NCI-H446 (cell line): ENCODE data around the gene DNAAF9.

Experiments used
- DNase-seq, 2 experiments: peaks; one replicate each; lab custom pipeline; 2025; lab: John Stamatoyannopoulos, UW

DNAAF9 gene

DNA sequence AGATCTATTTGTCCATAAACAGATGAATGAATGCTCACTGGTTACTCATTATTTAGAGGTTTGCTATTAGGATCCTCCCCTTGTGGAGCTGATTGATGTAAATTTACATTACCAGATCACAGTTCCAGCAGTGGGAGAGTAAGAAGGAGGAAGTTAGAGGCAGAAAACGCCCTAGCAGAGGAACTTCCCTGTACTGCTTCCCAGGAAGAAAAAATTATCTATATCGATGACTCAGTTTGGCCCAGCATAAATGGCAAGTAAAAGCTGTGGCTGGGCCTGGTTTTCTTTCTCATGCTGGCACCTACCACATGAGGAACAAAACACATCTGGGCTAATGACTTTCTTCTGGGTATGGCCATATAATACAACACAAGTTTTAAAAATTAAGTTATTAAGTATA is 35.7 kb downstream of the DNAAF9 start:
- DNase-seq: no peak

DNA sequence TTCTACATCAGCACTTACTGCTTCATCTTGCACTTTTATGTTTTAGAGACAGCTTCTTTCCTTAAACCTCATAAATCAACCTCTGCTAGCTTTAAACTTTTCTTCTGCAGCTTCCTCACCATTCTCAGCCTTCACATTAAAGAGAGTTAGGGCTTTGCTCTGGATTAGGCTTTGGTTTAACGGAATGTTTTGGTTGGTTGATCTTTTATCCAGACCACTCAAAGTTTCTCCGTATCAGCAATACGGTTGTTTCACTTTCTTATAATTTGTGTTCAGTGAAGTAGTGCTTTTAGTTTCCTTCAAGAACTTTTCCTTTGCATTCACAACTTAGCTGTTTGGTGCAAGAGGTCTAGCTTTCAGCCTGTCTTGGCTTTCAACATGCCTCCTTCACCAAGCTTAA is 40.4 kb downstream of the DNAAF9 start:
- DNase-seq: no peak

DNA sequence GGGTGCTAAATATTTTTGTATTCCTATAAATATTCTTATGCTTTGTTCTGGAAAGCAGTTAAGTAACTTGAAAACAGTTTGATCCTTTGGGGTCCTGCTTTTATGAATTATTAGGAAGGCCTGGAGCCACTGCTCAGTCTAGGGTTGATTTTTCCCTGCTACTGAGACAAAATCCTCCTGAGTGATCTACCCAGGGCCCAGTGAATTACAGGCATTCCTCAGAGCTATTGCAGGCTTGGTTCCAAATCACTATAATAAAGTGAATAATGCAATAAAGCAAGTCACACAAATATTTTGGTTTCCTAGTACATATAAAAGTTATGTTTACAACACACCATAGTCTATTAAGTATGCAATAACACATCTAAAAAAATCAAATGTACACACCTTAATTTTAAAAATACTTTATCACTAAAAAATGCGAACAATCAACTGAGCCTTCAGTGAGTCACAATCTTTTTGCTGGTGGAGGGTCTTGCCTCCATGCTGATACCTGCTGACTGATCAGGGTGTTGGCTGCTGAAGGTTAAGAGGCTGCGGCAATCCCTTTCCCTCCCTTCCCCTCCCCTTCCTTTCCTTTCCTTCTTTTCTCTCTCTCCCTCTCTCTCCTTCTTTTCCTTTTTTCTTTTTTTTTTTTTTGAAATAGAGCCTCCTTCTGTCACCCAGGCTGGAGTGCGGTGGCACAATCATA is 43.0 kb downstream of the DNAAF9 start:
- no peak for DNase-seq

DNA sequence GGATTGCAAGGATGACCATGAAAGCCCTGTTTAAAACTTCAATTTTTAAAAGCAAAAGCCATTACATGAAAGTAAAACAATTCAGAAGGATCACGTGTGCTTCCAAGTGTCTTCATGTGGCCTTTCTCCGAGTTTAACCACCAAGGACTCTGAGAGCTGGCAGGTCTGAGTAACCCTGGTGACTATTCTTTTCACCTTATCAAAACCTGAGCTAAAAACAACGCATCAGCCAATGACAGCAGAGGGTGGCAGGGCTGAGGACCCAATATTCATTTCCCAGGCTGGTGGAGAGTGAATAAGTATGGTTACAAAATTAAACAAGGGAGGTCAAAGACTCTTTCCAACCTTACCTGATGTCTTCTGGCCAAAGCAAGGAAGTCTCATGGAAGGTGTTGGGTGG is 46.7 kb downstream of the DNAAF9 start:
- DNase-seq: no peak

DNA sequence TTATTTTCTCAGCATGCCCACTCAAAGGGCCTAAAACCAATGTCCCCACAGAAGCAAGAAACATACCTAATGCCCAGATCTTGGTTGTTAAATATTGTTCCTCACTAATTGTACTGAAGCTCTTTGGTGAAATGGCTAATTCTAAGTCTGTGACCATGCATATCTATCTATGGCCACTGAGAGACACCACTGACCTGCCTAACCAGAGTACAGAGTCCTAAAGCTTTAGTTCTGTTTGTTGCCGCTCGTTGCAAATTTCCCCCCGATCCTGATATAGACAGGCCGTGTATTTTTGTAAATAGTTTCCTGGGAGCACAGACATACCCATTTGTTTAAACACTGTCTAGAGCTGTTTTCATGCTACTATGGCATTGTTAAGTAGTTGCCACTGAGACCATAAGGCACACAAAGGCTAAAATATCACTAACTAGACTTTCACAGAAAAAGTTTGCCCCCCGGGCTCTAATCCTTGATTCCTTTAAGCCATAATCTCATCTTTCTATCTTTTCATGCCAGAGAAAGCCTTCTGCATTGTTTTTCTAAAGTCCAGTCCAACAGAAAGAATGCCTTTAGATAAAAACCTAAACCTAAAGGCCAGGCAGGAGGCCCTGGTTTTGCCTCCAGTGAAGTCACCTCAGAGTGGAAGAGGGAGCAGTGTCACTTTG is 48.7 kb downstream of the DNAAF9 start:
- no peak for DNase-seq
